Keratinocyte (primary cell): ENCODE measurements around the gene C16orf82.

Source experiments
- CTCF ChIP-seq, 3 experiments: IDR thresholded peaks in 1 of 3; conservative IDR thresholded peaks in 1 of 3; optimal IDR thresholded peaks in 1 of 3; 2 replicates in 2 of 3; 3 replicates in 1 of 3; pipeline versions ENCODE3 to v1.5.1; 2011; ENCODE audit warnings: low read length in 3 of 3, mild to moderate bottlenecking in 3 of 3, moderate library complexity in 2 of 3, control low read depth in 1 of 3, inconsistent platforms in 1 of 3; ENCODE audit not compliant: insufficient read depth in 2 of 3; ENCODE audit errors: extremely low read depth in 1 of 3
- EZH2 ChIP-seq: IDR thresholded peaks from one replicate; pipeline ENCODE4 v1.6.1; 2012; ENCODE audit warnings: inconsistent platforms, mild to moderate bottlenecking, low read length, moderate library complexity

GRCh38 chr16:27088216-27088615 lies 21.5 kb downstream of the C16orf82 start:
- TF ChIP-seq CTCF (optimal IDR thresholded peaks at IDR 0.05 in 1 of 3, IDR thresholded peaks at IDR 0.05 in 1 of 3, conservative IDR thresholded peaks at IDR 0.05 in 1 of 3; ENCODE audit: extremely low read depth in 1 of 3, insufficient read depth in 2 of 3, low read length in 3 of 3): no peak
- TF ChIP-seq EZH2: no peak
